ENCODE data around the gene APOBEC2.

- TF ChIP-seq CTCF (IDR thresholded peaks at IDR 0.05; ENCODE audit: low read depth, low read length) (no peak), EZH2phosphoT487 (IDR thresholded peaks at IDR 0.05; ENCODE audit: low read depth) (no peak)
Measured at GRCh38 chr6:41063884-41064285, 10.9 kb downstream of the APOBEC2 start.

Measured in OCI-LY3 (cell line).